DND-41 (cell line): ENCODE data around the gene ICAM5.
"Not testable (repeated sequence)": the region's sequence is repeated elsewhere in the genome, so short reads cannot be mapped to it uniquely, and the experiment has no call there.

Experiments used
- ATAC-seq: fragments of 200-7000 bp; cut with Tn5 transposase; 3 replicates; pipeline ENCODE4 v1.9.1; 2021; ENCODE audit warnings: low read depth; ENCODE audit not compliant: insufficient read depth
- DNase-seq: peaks from one replicate; pipeline ENCODE4 v3.0.0-alpha.2; 2020
- H2AFZ ChIP-seq: 2 replicates; pipeline ENCODE4 v1.6.0; 2012; ENCODE audit warnings: low read depth, low read length
- H3K27ac ChIP-seq: 2 replicates; pipeline ENCODE4 v1.5.1; 2012; ENCODE audit warnings: low read length, inconsistent platforms
- H3K27me3 ChIP-seq: fragments of 200-600 bp; sonication (generic); 2 replicates; pipeline ENCODE4 v1.6.0; 2012; ENCODE audit warnings: low read length, mild to moderate bottlenecking, inconsistent platforms; ENCODE audit not compliant: insufficient read depth, poor library complexity
- H3K36me3 ChIP-seq: 2 replicates; pipeline ENCODE4 v1.5.1; 2012; ENCODE audit warnings: low read length, inconsistent platforms; ENCODE audit not compliant: insufficient read depth
- H3K4me1 ChIP-seq: 2 replicates; pipeline ENCODE4 v1.5.1; 2012; ENCODE audit warnings: mild to moderate bottlenecking, low read length; ENCODE audit not compliant: insufficient read depth
- H3K4me2 ChIP-seq: 2 replicates; pipeline ENCODE4 v1.6.0; 2012; ENCODE audit warnings: mild to moderate bottlenecking, moderate library complexity, low read length, inconsistent platforms; ENCODE audit not compliant: insufficient read depth
- H3K4me3 ChIP-seq, 2 experiments: fragments of 200-600 bp in 1 of 2; shearing (Covaris generic) in 1 of 2; 2 replicates each; pipeline ENCODE4 v1.5.1; 2012 to 2016; ENCODE audit warnings: inconsistent platforms in 2 of 2, low read length in 2 of 2, mild to moderate bottlenecking in 2 of 2, low read depth in 1 of 2, moderate library complexity in 1 of 2
- H3K79me2 ChIP-seq: 2 replicates; pipeline ENCODE4 v1.6.0; 2012; ENCODE audit warnings: low read length, inconsistent platforms; ENCODE audit not compliant: insufficient read depth
- H3K9ac ChIP-seq: 2 replicates; pipeline ENCODE4 v1.6.0; 2012; ENCODE audit warnings: low read depth, mild to moderate bottlenecking, inconsistent platforms, low read length, moderate library complexity
- H3K9me3 ChIP-seq: 2 replicates; pipeline ENCODE4 v1.5.1; 2012; ENCODE audit warnings: low read length, moderate library complexity, mild to moderate bottlenecking, inconsistent platforms; ENCODE audit not compliant: insufficient read depth, severe bottlenecking
- H4K20me1 ChIP-seq: 2 replicates; pipeline ENCODE4 v1.6.0; 2012; ENCODE audit warnings: low read length; ENCODE audit not compliant: insufficient read depth
- CTCF ChIP-seq: IDR thresholded peaks from 2 replicates; pipeline ENCODE4 v1.5.1; 2012; ENCODE audit warnings: borderline replicate concordance, low read length, moderate library complexity, mild to moderate bottlenecking; ENCODE audit not compliant: poor library complexity, severe bottlenecking; ENCODE audit errors: extremely low read depth
- EZH2 ChIP-seq: IDR thresholded peaks from 3 replicates; pipeline ENCODE4 v1.6.1; 2012; ENCODE audit warnings: borderline replicate concordance, low read depth, mild to moderate bottlenecking, moderate library complexity, low read length, inconsistent platforms; ENCODE audit not compliant: severe bottlenecking

The ICAM5 gene

GRCh38 chr19:10289836-10290356, at the start of gene ICAM5:
TSS of gene ICAM5 (plus strand) at chr19:10289952. CDS start at chr19:10290044, 92 bp downstream.
- Histone ChIP-seq H3K27ac (no peak within 1 kb of the TSS), H3K27me3 (no peaks in the 10 kb centered on the region), H3K4me3 (no peak within 1 kb of the TSS), H4K20me1 (no peaks in the 10 kb centered on the region), H3K9ac (no peak within 1 kb of the TSS), H3K4me1 (peaks cover 23% of the 10 kb centered on the region), H3K79me2 (no peaks in the 10 kb centered on the region), H2AFZ (no peak within 1 kb of the TSS), H3K4me2 (no peak within 1 kb of the TSS), H3K9me3 (no peaks in the 10 kb centered on the region), H3K36me3 (peaks cover 6% of the 10 kb centered on the region; the same call in 1 of the 2 replicates)
- no peak for TF ChIP-seq CTCF
- TF ChIP-seq EZH2, result no peak
- DNase-seq (no peak), ATAC-seq (no peak)

- H3K4me1 ChIP-seq, DNase-seq, ATAC-seq, H3K4me3 ChIP-seq, H4K20me1 ChIP-seq, H3K9ac ChIP-seq, H3K27me3 ChIP-seq, H3K4me2 ChIP-seq, H3K9me3 ChIP-seq, H3K36me3 ChIP-seq, H3K79me2 ChIP-seq, H3K27ac ChIP-seq, H2AFZ ChIP-seq: not testable (repeated sequence)
These were observed 47.8 kb upstream of the ICAM5 start for GRCh38 chr19:10241826-10242449.

GRCh38 chr19:10243606-10244005, 46.1 kb upstream of the ICAM5 start:
- H3K9me3 ChIP-seq, result no peaks in the 10 kb centered on the region
- H3K4me3 ChIP-seq, result no peak overlapping the region
- no peak overlapping the region for H3K9ac ChIP-seq
- ATAC-seq, result no peak
- no peak overlapping the region for H3K27ac ChIP-seq
- no peaks in the 10 kb centered on the region for H3K79me2 ChIP-seq
- H3K27me3 ChIP-seq, result no peaks in the 10 kb centered on the region
- H3K4me1 ChIP-seq, result no peaks in the 10 kb centered on the region
- H3K36me3 ChIP-seq, result no peaks in the 10 kb centered on the region
- no peak for DNase-seq
- H3K4me2 ChIP-seq, result no peak overlapping the region
- H2AFZ ChIP-seq, result no peak overlapping the region
- no peaks in the 10 kb centered on the region for H4K20me1 ChIP-seq
- no peak for TF ChIP-seq EZH2
- TF ChIP-seq CTCF, result no peak

- H3K36me3 ChIP-seq, result no peaks in the 10 kb centered on the region
- H2AFZ ChIP-seq, result no peak overlapping the region
- no peaks in the 10 kb centered on the region for H3K9me3 ChIP-seq
- no peak overlapping the region for H3K27ac ChIP-seq
- no peak for TF ChIP-seq CTCF
- no peaks in the 10 kb centered on the region for H3K4me1 ChIP-seq
- H4K20me1 ChIP-seq, result no peaks in the 10 kb centered on the region
- H3K79me2 ChIP-seq, result no peaks in the 10 kb centered on the region
- H3K27me3 ChIP-seq, result no peaks in the 10 kb centered on the region
- DNase-seq (no peak), ATAC-seq (no peak)
- H3K4me3 ChIP-seq, result no peak overlapping the region
- H3K4me2 ChIP-seq, result no peak overlapping the region
- no peak overlapping the region for H3K9ac ChIP-seq
These were observed 44.4 kb upstream of the ICAM5 start for GRCh38 chr19:10245189-10245939.
